WERI-Rb-1 (cell line): ENCODE data around the gene VMAC.

ENCODE experiments used
- DNase-seq: peaks from one replicate; pipeline ENCODE4 v3.0.0-alpha.2; 2020
- H3K27ac ChIP-seq: fragments of 250-450 bp; sonication (Bioruptor Pico); 2 replicates; pipeline ENCODE4 v1.5.1; 2020; ENCODE audit warnings: mild to moderate bottlenecking, moderate library complexity
- H3K27me3 ChIP-seq: fragments of 250-450 bp; sonication (Bioruptor Pico); 2 replicates; pipeline ENCODE4 v1.5.1; 2021; ENCODE audit warnings: mild to moderate bottlenecking, low read depth, moderate library complexity; ENCODE audit not compliant: insufficient read depth, severe bottlenecking
- H3K36me3 ChIP-seq: fragments of 250-450 bp; sonication (Bioruptor Pico); 2 replicates; pipeline ENCODE4 v1.5.1; 2020; ENCODE audit warnings: mild to moderate bottlenecking, moderate library complexity
- H3K4me3 ChIP-seq: 2 replicates; pipeline ENCODE4 v1.5.1; 2011; ENCODE audit warnings: low read depth, mild to moderate bottlenecking, control low read depth, low read length
- H3K9me3 ChIP-seq: fragments of 250-450 bp; sonication (Bioruptor Pico); 2 replicates; pipeline ENCODE4 v1.5.1; 2021; ENCODE audit warnings: mild to moderate bottlenecking, moderate library complexity; ENCODE audit not compliant: severe bottlenecking
- TF ChIP-seq, protein P1 (sequence below): IDR thresholded peaks from 2 replicates; pipeline ENCODE4 v1.5.1; 2011; ENCODE audit warnings: low read depth, mild to moderate bottlenecking, control low read depth, inconsistent platforms, low read length

The VMAC gene

DNA sequence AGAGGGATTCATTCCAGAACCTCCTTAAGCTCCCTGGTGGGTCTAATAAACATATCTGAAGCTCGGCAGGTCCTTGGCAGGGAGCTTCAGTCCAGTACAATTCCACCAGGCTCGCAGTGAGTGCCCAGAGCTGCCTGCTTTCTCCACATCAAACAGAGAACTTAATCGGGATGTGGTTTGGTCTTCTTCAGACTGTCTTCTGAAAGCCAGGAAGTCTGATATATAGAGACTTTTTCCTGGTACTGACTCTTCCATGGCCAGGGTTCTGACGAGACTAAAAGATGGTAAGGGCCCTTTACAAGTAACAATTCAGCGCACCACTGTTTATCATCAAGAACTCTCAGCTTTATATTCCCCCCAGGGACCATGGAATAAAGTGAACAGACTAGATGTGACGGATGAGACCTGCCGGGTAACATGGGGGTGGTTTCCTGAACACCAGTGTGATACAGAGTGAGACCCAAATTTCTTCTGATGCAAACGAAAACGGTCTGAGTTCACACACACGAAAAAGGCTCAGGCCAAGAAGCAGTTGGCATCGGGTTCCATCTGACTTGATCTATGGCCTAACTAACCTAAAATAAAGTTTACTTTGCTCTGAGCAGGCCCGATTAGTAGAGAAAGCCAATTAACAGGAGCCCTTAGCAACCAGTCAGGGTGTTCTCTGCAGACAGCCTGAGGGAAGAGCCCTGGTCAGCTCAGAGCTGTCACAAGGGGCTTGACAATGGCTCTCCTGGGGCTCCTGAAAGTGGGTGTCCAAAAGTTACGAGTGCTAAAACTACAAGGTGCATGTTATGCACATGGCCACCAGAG, 44.3 kb downstream of the VMAC start:
- DNase-seq, result no peak
- TF ChIP-seq, protein P1, sequence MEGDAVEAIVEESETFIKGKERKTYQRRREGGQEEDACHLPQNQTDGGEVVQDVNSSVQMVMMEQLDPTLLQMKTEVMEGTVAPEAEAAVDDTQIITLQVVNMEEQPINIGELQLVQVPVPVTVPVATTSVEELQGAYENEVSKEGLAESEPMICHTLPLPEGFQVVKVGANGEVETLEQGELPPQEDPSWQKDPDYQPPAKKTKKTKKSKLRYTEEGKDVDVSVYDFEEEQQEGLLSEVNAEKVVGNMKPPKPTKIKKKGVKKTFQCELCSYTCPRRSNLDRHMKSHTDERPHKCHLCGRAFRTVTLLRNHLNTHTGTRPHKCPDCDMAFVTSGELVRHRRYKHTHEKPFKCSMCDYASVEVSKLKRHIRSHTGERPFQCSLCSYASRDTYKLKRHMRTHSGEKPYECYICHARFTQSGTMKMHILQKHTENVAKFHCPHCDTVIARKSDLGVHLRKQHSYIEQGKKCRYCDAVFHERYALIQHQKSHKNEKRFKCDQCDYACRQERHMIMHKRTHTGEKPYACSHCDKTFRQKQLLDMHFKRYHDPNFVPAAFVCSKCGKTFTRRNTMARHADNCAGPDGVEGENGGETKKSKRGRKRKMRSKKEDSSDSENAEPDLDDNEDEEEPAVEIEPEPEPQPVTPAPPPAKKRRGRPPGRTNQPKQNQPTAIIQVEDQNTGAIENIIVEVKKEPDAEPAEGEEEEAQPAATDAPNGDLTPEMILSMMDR, result no peak
- Histone ChIP-seq H3K27ac (no peak overlapping the region), H3K9me3 (no peaks in the 10 kb centered on the region), H3K4me3 (no peak overlapping the region), H3K27me3 (no peaks in the 10 kb centered on the region), H3K36me3 (peaks cover 37% of the 10 kb centered on the region)

- peaks cover 35% of the 10 kb centered on the region for H3K36me3 ChIP-seq
- no peak overlapping the region for H3K4me3 ChIP-seq
- H3K27ac ChIP-seq, result no peak overlapping the region
- TF ChIP-seq, protein P1, result no peak
- no peaks in the 10 kb centered on the region for H3K9me3 ChIP-seq
- DNase-seq, result no peak
- no peaks in the 10 kb centered on the region for H3K27me3 ChIP-seq
Observed at GRCh38 chr19:5949792-5950305, 45.2 kb downstream of the VMAC start.

DNA sequence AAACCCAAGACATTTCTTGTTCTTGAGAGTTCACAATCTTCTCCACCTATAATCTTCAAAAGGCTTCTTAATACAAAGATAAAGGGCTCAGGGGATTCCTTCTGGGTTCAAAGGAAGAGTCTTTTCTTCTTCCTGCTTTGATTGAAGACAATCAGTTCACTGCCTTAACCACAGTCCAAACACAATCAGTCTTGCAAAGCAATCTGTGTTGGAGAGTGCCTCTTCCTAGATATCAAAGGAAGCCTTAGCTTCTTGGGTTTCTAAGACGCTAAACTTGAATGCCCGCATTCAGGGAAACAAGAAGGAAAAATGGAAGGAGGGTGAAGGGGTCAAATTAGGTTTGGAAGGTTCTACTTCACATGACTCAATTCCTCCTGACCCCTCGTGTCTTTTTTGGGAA, 46.1 kb downstream of the VMAC start:
- TF ChIP-seq, protein P1, result no peak
- Histone ChIP-seq H3K9me3 (no peaks in the 10 kb centered on the region), H3K4me3 (no peak overlapping the region), H3K36me3 (peaks cover 35% of the 10 kb centered on the region), H3K27ac (no peak overlapping the region), H3K27me3 (no peaks in the 10 kb centered on the region)
- DNase-seq, result no peak

DNA sequence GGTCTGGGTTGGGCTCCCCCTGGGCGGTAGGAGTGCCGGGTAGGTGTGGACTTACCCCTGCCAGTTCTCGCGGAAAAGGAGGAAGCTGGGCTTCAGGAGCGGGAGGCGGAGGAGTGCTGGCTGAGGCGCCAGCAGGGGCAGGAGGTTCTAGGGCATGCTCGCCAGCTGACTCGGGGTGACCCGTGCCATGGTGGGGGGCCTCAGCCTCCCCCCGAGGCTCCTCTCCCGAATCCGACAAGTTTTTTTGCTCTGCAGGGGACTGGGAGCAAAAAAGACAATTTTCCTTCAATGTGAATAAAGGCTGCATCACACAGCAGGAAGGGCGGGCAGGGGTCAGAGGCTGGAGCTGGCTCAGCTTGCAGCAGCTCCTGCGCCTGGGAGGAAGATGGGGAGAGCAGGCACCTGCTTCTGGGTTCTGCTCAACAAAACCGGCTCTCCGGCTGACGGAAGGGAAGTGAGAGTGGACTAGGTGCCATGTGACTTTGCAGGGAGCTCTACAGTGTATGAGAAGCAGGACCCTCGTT, 46.7 kb downstream of the VMAC start:
- no peak for DNase-seq
- TF ChIP-seq, protein P1, result no peak
- H3K4me3 ChIP-seq, result no peak overlapping the region
- no peak overlapping the region for H3K27ac ChIP-seq
- H3K36me3 ChIP-seq, result peaks cover 29% of the 10 kb centered on the region
- H3K9me3 ChIP-seq, result no peaks in the 10 kb centered on the region
- H3K27me3 ChIP-seq, result no peaks in the 10 kb centered on the region

DNA sequence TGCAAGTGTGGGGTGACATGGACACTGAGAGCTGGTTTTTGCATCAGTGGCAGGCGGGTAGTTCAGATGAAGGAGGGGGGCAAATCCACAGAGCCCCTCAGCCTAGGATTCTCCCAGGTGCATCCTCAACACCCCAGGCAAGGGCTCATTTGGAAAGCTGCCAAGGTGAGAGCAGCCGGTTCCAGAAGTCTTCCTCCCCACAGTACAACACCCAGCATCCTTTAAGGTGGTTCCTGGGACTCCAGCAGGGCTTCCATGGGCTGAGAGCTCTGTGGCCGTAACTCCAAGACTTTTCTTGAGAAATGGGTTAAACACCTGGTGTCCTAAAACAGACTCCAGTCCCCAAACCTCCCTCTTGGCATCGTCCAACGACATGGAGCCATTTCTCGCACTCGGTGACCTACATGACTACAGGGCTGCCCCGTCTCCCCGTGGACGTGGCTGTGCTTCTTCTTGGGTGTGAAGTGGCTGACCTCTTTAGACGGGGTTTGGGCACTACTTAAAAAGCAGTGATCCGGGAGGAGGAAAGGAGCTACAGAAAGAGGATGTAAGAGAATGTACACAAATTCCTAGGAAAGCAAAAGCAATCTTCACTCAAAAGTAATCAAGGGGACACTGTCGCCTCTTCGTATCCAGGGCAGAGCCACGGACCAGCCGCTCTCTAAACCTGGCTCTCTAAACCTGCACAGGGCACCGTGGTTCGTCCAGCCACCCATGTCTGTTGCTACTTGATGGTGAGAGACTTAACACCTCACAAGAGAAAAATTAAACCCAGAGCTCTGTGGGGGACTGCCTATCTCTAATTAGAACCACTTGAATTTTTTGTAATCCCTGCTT, 47.7 kb downstream of the VMAC start:
- DNase-seq, result no peak
- Histone ChIP-seq H3K27ac (no peak overlapping the region), H3K27me3 (no peaks in the 10 kb centered on the region), H3K4me3 (no peak overlapping the region), H3K9me3 (no peaks in the 10 kb centered on the region), H3K36me3 (peaks cover 28% of the 10 kb centered on the region)
- TF ChIP-seq, protein P1, result no peak
